Measurements from ENCODE around the gene ADGRG3. TPM values are rescaled to one million over a fixed set of nuclear protein-coding genes. Genes with fewer than 3 reads are reported as not detected.

Gene ADGRG3
- total RNA-seq, 4 donors from 2014 or later: 2.0 to 9.6 (median 3.7) TPM

DNA sequence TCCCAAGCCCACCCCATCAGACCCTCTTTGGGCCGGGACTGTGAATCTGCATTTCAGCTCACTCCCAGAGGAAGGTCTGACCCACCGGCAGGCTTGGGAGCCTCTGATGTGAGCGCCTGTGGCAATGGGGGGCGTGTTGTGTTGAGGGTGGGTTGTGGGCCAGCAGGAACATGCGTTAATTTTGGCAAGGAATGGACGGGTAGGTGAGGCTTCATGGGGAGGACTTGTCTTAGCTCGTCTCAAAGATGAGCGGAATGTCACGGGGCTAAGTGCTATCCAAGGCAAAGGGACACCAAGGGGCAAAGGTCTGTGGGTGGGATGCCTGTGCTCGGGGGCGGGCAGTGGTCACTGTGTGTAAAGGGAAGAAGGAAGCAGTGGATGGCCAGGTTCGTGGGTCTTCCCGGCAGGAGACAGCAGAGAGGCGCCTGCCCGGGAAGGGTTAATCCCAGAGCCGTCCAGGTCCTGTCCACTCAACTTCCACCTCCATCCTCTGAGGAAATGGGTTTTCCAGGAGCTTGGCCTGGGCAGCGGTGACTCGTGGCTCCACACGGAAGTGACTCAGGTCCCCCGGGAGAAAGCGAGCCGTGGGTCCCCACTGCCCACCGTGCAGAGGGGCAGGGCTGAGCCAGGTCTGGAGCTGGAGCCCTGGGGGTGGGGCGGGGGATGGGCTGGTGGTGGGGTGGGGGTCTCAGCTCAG lies 22.3 kb upstream of the ADGRG3 start:
- TF ChIP-seq, protein P1, sequence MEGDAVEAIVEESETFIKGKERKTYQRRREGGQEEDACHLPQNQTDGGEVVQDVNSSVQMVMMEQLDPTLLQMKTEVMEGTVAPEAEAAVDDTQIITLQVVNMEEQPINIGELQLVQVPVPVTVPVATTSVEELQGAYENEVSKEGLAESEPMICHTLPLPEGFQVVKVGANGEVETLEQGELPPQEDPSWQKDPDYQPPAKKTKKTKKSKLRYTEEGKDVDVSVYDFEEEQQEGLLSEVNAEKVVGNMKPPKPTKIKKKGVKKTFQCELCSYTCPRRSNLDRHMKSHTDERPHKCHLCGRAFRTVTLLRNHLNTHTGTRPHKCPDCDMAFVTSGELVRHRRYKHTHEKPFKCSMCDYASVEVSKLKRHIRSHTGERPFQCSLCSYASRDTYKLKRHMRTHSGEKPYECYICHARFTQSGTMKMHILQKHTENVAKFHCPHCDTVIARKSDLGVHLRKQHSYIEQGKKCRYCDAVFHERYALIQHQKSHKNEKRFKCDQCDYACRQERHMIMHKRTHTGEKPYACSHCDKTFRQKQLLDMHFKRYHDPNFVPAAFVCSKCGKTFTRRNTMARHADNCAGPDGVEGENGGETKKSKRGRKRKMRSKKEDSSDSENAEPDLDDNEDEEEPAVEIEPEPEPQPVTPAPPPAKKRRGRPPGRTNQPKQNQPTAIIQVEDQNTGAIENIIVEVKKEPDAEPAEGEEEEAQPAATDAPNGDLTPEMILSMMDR (IDR thresholded peaks at IDR 0.05): no peak
- TF ChIP-seq POLR2A (IDR thresholded peaks at IDR 0.05; ENCODE audit: low read depth) (no peak), POLR2AphosphoS5 (IDR thresholded peaks at IDR 0.05) (peak in 1 of 2 donors; percentile 27), EP300 (IDR thresholded peaks at IDR 0.05) (no peak)
- intact Hi-C loops (cut with DNase I): loop anchor here (5.0 kb wide), 2 partner anchors 54 to 69 kb away; no protein-coding TSS in a partner anchor

GRCh38 chr16:57646388-57647039 lies 21.6 kb upstream of the ADGRG3 start:
- Histone ChIP-seq H3K4me3 (no peak overlapping the region), H3K27ac (replicated peaks in 1 of 4) (peak overlapping the region; percentile 55 to 68 (median 60)), H3K4me1 (peaks cover 24 to 46% (median 38%) of the 10 kb centered on the region in 4 donors), H3K36me3 (peaks cover 0 to 26% (median 3%) of the 10 kb centered on the region in 4 donors), H3K9me3 (no peaks in the 10 kb centered on the region), H3K27me3 (peaks cover 0 to 57% (median 0%) of the 10 kb centered on the region in 4 donors)
- intact Hi-C loops (cut with DNase I): loop anchor here (5.0 kb wide), 2 partner anchors 54 to 69 kb away; no protein-coding TSS in a partner anchor
- 85% methylated on average over 13 of the region's 14 CpGs for WGBS
- no peak for DNase-seq (ENCODE audit: extremely low spot score)
- TF ChIP-seq POLR2A (IDR thresholded peaks at IDR 0.05; ENCODE audit: low read depth) (no peak), POLR2AphosphoS5 (IDR thresholded peaks at IDR 0.05) (no peak), EP300 (IDR thresholded peaks at IDR 0.05) (no peak)
- TF ChIP-seq, protein P1 (IDR thresholded peaks at IDR 0.05): no peak

More for the DNA sequence above, 22.3 kb upstream of the ADGRG3 start:
- H3K27me3 ChIP-seq: peaks cover 0 to 51% (median 0%) of the 10 kb centered on the region in 4 donors
- peaks cover 0 to 19% (median 0%) of the 10 kb centered on the region in 4 donors for H3K36me3 ChIP-seq
- peak overlapping the region; percentile 55 to 68 (median 60) for H3K27ac ChIP-seq (replicated peaks in 1 of 4)
- no peak for DNase-seq (ENCODE audit: extremely low spot score)
- 45% methylated on average over 23 of the region's 24 CpGs for WGBS
- no peak overlapping the region for H3K4me3 ChIP-seq
- no peaks in the 10 kb centered on the region for H3K9me3 ChIP-seq
- peaks cover 24 to 48% (median 38%) of the 10 kb centered on the region in 4 donors for H3K4me1 ChIP-seq

- H3K27ac ChIP-seq (replicated peaks in 1 of 4): peak overlapping the region; percentile 55 to 68 (median 60)
- no peak overlapping the region for H3K4me3 ChIP-seq
- peaks cover 0 to 33% (median 4%) of the 10 kb centered on the region in 4 donors for H3K36me3 ChIP-seq
- WGBS: 58% methylated on average over 10 of the region's 10 CpGs
- no peak for DNase-seq (ENCODE audit: extremely low spot score)
- H3K4me1 ChIP-seq: peaks cover 24 to 46% (median 38%) of the 10 kb centered on the region in 4 donors
- TF ChIP-seq POLR2A (IDR thresholded peaks at IDR 0.05; ENCODE audit: low read depth): no peak
- TF ChIP-seq POLR2AphosphoS5 (IDR thresholded peaks at IDR 0.05): no peak
- TF ChIP-seq, protein P1 (IDR thresholded peaks at IDR 0.05): no peak
- no peak for TF ChIP-seq EP300 (IDR thresholded peaks at IDR 0.05)
- no peaks in the 10 kb centered on the region for H3K9me3 ChIP-seq
- intact Hi-C loops (cut with DNase I): loop anchor here (5.0 kb wide), 2 partner anchors 55 to 70 kb away; no protein-coding TSS in a partner anchor
- peaks cover 0 to 63% (median 0%) of the 10 kb centered on the region in 4 donors for H3K27me3 ChIP-seq
Measured at GRCh38 chr16:57647136-57647875, 20.8 kb upstream of the ADGRG3 start.

DNA sequence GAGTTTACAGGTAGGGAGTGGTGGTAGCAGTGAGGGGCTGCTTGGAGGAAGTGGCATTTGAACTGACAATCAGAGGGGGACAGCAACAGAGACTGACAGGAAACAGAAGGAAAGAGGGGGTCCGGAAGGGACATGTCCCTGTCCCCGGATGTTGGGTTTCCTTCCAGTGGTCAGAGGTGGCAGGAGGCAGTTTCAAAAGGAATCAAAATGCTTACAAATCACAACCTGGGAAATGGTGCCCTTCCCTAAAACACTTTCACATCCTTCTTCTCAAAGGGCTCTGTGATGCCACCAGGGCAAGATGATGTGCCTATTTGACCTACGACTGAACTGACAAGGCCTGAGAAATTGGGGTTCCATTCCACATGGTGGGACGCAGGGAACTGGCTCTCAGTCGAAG lies 20.0 kb upstream of the ADGRG3 start:
- intact Hi-C loops (cut with DNase I): loop anchor here (5.0 kb wide), 2 partner anchors 56 to 71 kb away; no protein-coding TSS in a partner anchor
- no peak for DNase-seq (ENCODE audit: extremely low spot score)
- peaks cover 22 to 41% (median 32%) of the 10 kb centered on the region in 4 donors for H3K4me1 ChIP-seq
- H3K27me3 ChIP-seq: peaks cover 0 to 64% (median 0%) of the 10 kb centered on the region in 4 donors
- WGBS: 56% methylated on average over 3 of the region's 5 CpGs
- peak overlapping the region; percentile 55 to 68 (median 60) for H3K27ac ChIP-seq (replicated peaks in 1 of 4)
- no peaks in the 10 kb centered on the region for H3K9me3 ChIP-seq
- H3K36me3 ChIP-seq: peaks cover 0 to 42% (median 4%) of the 10 kb centered on the region in 4 donors
- H3K4me3 ChIP-seq: no peak overlapping the region
- TF ChIP-seq POLR2AphosphoS5 (IDR thresholded peaks at IDR 0.05): no peak
- TF ChIP-seq, protein P1 (IDR thresholded peaks at IDR 0.05): no peak
- TF ChIP-seq POLR2A (IDR thresholded peaks at IDR 0.05; ENCODE audit: low read depth): no peak
- no peak for TF ChIP-seq EP300 (IDR thresholded peaks at IDR 0.05)
